Upper lobe of right lung (tissue), 1 donor: ENCODE data around the gene THAP5. TPM values are rescaled to one million over a fixed set of nuclear protein-coding genes. Genes with fewer than 3 reads are reported as not detected.
A peak's percentile ranks its signal among the peaks of the same experiment; 100 is the strongest.

Experiments used
- ATAC-seq: fragments of 200-7000 bp; cut with Tn5 transposase; one replicate; pipeline ENCODE4 v1.9.1; 2020; ENCODE audit warnings: mild to moderate bottlenecking, moderate library complexity
- DNase-seq: peaks from one replicate; pipeline ENCODE4 v3.0.0-alpha.2; 2020
- H3K27ac ChIP-seq: fragments of 200-600 bp; one replicate; pipeline ENCODE4 v1.8.0; 2022
- H3K27me3 ChIP-seq: fragments of 200-600 bp; one replicate; pipeline ENCODE4 v1.8.0; 2022; ENCODE audit warnings: mild to moderate bottlenecking
- H3K36me3 ChIP-seq: fragments of 200-600 bp; one replicate; pipeline ENCODE4 v1.8.0; 2022
- H3K4me1 ChIP-seq: fragments of 200-600 bp; one replicate; pipeline ENCODE4 v1.8.0; 2022
- H3K4me3 ChIP-seq: fragments of 200-600 bp; one replicate; pipeline ENCODE4 v1.8.0; 2022; ENCODE audit warnings: mild to moderate bottlenecking
- H3K9me3 ChIP-seq: fragments of 200-600 bp; one replicate; pipeline ENCODE4 v1.8.0; 2022
- intact Hi-C: fragments of 100-400 bp; cut with DNase I; formaldehyde crosslinking; loops from one replicate; pipeline ENCODE4 v1.11.0; 2022
- total RNA-seq: library from RNA; stranded (reverse); fragmentation: NEBNext Ultra II Directional; extraction: Animal tissue kit (Norgen Biotek cat#: 25700); gene quantifications from one replicate; pipeline ENCODE4 v1.2.1, GENCODE V29; 2021
- TF ChIP-seq, protein P1 (sequence below): fragments of 200-600 bp; IDR thresholded peaks from one replicate; pipeline ENCODE4 v1.8.0; 2022; ENCODE audit warnings: antibody characterized with exemption
- donor health status: DM: no; HTN: yes; CAD: no; lungs with severe emphysema.

THAP5 gene
- total RNA-seq, 1 donor from 2014 or later: 26.3 TPM

DNA sequence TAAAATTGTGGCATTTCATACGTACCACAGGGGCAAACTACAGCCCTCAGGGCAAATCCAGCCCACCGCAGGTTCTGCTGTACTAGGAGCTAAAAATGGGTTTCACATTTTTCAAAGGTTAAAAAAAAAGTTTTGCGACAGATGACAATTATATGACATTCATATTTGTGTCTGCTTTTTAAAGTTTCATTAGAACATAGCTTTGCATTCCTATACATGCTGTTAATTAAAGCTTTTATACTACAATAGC is 42.8 kb downstream of the THAP5 start:
- DNase-seq (no peak), ATAC-seq (no peak)
- peaks cover 19% of the 10 kb centered on the region for H3K4me1 ChIP-seq
- no peaks in the 10 kb centered on the region for H3K9me3 ChIP-seq
- no peaks in the 10 kb centered on the region for H3K27me3 ChIP-seq
- no peaks in the 10 kb centered on the region for H3K36me3 ChIP-seq
- peak overlapping the region; percentile 68 for H3K4me3 ChIP-seq
- peak overlapping the region; percentile 98 for H3K27ac ChIP-seq
- TF ChIP-seq, protein P1, sequence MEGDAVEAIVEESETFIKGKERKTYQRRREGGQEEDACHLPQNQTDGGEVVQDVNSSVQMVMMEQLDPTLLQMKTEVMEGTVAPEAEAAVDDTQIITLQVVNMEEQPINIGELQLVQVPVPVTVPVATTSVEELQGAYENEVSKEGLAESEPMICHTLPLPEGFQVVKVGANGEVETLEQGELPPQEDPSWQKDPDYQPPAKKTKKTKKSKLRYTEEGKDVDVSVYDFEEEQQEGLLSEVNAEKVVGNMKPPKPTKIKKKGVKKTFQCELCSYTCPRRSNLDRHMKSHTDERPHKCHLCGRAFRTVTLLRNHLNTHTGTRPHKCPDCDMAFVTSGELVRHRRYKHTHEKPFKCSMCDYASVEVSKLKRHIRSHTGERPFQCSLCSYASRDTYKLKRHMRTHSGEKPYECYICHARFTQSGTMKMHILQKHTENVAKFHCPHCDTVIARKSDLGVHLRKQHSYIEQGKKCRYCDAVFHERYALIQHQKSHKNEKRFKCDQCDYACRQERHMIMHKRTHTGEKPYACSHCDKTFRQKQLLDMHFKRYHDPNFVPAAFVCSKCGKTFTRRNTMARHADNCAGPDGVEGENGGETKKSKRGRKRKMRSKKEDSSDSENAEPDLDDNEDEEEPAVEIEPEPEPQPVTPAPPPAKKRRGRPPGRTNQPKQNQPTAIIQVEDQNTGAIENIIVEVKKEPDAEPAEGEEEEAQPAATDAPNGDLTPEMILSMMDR: no peak
- intact Hi-C loops: no loop called here

DNA sequence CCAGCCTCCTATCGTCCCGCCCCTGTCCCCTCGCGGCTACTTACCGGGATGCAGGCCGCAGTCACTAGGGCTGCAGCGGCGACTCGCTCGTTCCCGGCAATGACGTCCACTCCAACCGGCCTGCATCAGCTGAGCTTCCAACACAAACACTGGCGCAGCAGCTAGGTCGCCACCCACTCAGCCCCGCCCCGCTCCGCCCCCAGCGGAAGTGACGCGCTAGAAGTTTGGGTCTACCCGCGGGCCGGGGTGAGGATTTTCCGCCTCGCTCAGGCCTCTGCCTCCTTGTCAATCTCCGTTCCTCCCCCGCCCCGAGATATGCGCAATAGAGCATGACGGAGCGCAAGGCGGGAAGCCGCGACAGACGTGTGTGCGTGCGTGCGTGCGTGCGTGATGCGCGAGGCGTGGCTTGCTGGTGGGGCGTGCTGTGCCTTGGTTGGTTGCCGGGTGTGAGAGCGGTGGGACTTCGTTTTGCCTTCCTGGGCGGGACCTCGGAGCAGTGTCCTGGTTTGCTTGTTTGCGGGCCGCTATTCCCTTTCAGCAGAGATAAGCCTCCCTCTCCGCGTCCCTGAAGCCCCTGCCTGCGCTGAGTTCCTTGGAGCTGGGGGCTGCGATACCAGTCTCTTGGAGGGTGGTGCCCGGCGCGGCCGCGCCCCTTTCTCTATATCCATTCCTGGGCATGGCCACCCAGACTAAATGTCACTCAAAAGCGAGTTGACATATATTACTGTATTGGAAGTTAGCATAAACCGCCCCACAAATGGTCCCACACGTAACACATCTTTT is 43.3 kb downstream of the THAP5 start, which contains the start of gene PNPLA8:
PNPLA8 (minus strand) TSS at position 151 of the 783 bp plus-strand sequence. CDS start 10,644 bp downstream, outside the sequence.
- H3K36me3 ChIP-seq: peaks cover under 1% of the 10 kb centered on the region
- no peaks in the 10 kb centered on the region for H3K27me3 ChIP-seq
- H3K27ac ChIP-seq: peak within 1 kb of the TSS; percentile 98
- DNase-seq: peak; percentile 100
- peaks cover 19% of the 10 kb centered on the region for H3K4me1 ChIP-seq
- intact Hi-C loops: no loop called here
- H3K9me3 ChIP-seq: no peaks in the 10 kb centered on the region
- peak; percentile 97 for ATAC-seq
- TF ChIP-seq, protein P1: no peak
- peak within 1 kb of the TSS; percentile 68 for H3K4me3 ChIP-seq

DNA sequence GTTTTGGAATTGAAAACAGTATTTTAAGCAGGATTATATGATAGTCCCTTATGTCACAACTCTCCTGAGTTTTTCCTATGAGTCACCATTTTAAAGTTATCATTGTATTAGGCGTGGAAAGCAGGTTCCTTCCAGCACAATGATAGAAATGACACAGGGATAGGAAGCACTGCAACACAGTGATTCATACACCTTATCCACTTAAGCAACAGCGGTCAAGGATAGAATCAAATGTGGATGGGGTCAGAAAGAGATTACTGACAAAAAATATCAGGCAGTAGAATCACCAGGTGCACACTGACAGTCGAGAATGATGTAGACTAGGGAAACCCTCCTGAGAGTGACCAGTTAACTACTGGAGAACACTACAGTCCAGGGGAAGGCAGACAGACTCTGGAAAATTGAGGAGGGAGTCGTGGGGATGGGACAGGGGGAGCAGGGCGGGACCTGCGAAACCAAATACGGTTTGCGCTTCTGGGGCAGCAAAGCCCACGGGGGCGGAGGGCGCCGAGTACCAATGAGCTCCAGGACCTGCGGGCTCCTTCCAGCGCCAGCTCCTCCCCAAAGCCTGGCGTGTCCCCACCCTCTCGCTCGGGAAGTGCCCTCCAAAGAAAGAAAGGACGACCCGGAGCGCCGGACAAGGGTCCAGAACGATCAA is 44.0 kb downstream of the THAP5 start:
- ATAC-seq: peak; percentile 78
- Histone ChIP-seq H3K4me3 (peak overlapping the region; percentile 68), H3K27me3 (no peaks in the 10 kb centered on the region), H3K4me1 (peaks cover 19% of the 10 kb centered on the region), H3K27ac (peak overlapping the region; percentile 98), H3K9me3 (no peaks in the 10 kb centered on the region), H3K36me3 (peaks cover 7% of the 10 kb centered on the region)
- no peak for DNase-seq
- TF ChIP-seq, protein P1: no peak
- intact Hi-C loops: no loop called here

DNA sequence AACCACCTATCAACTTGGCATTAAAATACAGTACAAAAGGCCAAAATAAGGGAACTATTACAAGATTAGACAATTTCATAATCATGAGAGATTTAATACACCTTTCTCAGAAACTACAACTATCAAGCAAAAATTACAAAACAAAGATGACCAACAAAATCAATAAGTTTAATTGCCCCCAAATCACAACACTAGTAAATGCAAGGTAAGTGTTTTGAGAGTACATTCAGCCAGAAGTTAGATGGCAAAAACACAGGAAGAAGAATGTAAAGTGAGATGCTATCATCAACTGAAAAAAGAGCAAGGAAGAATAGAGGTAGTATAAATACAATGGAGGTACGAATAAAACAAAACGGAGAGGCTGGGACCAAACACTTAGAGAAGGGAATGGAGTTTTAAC is 46.7 kb downstream of the THAP5 start:
- TF ChIP-seq, protein P1: no peak
- DNase-seq (no peak), ATAC-seq (no peak)
- Histone ChIP-seq H3K4me3 (no peak overlapping the region), H3K36me3 (peaks cover 23% of the 10 kb centered on the region), H3K27ac (no peak overlapping the region), H3K9me3 (no peaks in the 10 kb centered on the region), H3K27me3 (no peaks in the 10 kb centered on the region), H3K4me1 (peaks cover 19% of the 10 kb centered on the region)
- intact Hi-C loops: no loop called here

DNA sequence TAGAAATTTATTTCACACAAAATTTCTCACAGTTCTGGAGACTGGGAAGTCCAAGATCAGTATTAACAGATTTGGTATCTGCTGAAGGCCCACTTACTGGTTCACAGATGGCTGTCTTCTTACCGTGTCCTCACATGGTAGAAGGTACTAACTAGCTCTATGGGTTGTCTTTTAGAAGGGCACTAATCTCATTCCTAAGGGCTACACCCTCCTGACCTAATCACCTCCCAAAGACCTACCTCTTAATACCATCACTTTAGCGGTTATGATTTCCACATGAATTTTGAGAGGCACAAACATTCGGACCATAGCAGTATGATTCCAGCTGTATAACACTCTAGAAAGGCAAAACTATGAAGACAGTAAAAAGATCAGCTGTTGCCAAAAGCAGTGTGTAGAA is 51.6 kb downstream of the THAP5 start:
- H3K27ac ChIP-seq: no peak overlapping the region
- ATAC-seq (no peak), DNase-seq (no peak)
- intact Hi-C loops: no loop called here
- TF ChIP-seq, protein P1: no peak
- H3K4me1 ChIP-seq: no peaks in the 10 kb centered on the region
- H3K4me3 ChIP-seq: no peak overlapping the region
- peaks cover 45% of the 10 kb centered on the region for H3K36me3 ChIP-seq
- H3K9me3 ChIP-seq: no peaks in the 10 kb centered on the region
- H3K27me3 ChIP-seq: no peaks in the 10 kb centered on the region
